Activated CD4-positive, alpha-beta T cell treated with anti-CD3 and anti-CD28 coated beads, Interleukin-2, amount 50 U/mL, for 16 hours (primary cell): ENCODE data around the gene MYL5.
"Not testable (repeated sequence)": the region's sequence is repeated elsewhere in the genome, so short reads cannot be mapped to it uniquely, and the experiment has no call there.

ENCODE experiments used
- DNase-seq: peaks from one replicate; pipeline ENCODE4 v3.0.0-alpha.2; 2020

Gene MYL5

DNA sequence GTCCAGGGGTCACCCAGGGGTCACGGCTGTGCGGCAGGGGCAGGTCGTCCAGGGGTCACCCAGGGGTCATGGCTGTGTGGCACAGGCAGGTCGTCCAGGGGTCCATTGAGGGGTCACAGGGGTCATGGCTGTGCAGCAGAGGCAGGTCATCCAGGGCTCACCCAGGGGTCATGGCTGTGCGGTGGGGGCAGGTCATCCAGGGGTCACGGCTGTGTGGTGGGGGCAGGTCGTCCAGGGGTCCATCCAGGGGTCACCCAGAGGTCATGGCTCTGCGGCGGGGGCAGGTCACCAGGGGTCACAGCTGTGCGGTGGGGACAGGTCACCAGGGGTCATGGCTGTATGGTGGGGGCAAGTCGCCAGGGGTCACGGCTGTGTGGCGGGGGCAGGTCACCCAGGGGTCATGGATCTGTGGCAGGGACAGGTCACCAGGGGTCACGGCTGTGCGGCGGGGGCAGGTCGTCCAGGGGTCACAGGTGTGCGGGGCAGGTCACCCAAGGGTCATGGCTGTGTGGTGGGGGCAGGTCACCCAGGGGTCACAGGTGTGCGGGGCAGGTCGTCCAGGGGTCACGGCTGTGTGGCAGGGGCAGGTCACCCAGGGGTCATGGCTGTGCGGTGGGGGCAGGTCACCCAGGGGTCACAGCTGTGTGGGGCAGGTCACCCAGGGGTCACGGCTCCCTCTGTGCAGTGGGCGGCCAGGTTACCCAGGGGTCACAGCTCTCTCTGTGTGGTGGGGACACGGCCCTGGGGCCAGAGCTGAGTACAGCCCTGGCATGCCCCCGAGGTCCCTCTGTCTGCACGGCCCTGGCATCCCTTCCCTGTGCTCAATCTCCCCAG lies 16.3 kb upstream of the MYL5 start:
- DNase-seq, result no peak

DNA sequence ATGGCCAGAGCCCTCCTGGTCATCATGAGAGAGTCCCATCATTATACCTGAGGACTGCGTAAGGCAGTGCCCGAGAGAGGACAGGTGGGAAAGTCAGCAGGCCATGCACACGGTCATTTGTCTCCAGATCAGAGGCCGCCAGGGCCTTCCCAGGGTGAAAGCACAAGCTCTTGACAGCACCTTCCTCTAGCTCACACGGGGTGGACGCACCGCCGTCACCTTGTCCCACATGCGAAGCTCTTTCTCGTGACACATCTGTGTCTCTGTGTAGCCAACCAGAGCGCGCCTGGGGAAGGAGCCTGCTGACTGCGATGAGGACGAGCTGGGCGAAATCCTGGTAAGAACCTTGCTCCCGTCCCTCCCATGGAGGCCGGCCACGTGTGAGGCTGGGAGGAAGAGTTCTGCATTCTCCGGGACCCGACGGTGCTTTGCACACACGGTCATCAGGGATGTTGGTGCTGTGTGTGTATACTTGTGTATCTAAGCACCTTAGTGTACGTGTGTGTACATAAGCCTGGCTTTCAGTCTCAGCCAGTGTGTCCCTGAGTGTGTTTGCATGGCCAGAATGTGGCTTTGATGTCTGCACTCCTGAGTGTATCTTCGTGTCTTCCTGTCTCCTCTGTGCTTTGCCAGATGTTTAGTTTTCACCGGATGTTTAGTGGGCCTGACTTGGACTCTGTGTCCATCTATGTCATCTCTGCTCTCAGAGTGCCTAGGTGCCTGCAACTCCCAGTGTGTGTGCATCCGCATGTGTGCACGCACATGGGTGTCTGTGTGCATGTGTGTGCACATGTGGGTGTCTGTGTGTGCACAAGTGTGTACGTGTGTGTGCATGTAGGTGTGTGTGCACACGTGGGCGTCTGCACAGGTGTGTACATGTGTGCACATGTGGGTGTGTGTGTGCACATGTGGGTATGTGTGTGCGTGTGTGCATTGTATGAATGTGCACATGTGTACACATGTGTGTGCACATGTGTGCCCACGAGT lies 15.4 kb upstream of the MYL5 start:
- no peak for DNase-seq

DNA sequence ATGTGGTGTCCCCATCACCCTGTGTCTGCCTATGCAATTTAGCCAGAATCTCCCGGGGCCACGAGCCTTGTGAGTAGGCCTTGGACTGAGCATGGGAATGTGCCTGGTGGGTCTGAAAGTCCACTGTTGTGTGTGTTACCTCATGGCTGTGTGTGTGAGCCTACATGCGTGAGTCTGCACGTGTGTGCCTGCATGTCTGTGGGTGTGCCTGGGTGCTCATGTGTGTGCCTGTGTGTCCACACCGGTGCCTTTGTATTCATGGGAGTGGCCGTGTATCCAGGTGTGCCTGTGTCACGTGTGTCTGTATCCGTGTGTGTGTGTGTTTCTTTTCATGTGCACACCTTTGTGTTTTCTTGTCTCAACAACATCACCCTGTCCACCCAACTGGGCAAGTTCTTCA lies 14.5 kb upstream of the MYL5 start:
- DNase-seq, result no peak

DNA sequence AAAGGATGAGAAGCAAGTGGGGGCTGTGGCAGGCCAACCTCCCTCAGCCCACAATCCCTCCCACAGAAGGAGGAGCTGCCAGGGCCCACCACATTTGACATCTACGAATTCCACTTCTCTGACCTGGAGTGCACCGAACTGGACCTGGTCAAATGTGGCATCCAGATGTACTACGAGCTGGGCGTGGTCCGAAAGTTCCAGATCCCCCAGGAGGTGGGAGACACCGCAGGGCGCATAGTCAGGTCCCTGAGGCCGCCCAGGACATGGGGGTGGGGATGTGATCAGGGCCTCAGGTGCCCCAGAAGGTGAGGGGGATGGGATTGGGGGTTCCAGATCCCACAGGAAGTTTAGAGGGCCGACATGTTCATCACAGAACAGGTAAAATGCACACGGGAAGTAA lies 13.9 kb upstream of the MYL5 start:
- no peak for DNase-seq

DNA sequence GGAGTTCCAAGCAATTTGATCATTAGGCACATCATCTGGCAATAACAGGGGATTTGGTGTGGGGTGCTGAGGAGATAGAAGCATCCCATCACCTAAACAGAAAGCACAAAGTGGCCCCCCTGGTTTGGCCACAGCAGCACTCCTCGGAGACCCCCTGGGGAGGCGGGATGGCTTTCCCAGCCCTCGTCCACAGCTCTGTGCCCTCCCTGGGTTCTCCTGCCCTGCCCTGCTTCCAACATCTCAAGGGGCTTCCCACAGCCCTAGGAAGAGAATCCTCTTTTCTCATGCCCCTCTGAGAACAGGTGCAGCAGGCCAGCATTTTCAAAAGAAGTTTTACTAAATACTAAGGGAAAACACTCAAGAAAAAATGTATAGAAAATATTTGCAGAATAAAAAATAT lies 13.1 kb upstream of the MYL5 start:
- no peak for DNase-seq

DNA sequence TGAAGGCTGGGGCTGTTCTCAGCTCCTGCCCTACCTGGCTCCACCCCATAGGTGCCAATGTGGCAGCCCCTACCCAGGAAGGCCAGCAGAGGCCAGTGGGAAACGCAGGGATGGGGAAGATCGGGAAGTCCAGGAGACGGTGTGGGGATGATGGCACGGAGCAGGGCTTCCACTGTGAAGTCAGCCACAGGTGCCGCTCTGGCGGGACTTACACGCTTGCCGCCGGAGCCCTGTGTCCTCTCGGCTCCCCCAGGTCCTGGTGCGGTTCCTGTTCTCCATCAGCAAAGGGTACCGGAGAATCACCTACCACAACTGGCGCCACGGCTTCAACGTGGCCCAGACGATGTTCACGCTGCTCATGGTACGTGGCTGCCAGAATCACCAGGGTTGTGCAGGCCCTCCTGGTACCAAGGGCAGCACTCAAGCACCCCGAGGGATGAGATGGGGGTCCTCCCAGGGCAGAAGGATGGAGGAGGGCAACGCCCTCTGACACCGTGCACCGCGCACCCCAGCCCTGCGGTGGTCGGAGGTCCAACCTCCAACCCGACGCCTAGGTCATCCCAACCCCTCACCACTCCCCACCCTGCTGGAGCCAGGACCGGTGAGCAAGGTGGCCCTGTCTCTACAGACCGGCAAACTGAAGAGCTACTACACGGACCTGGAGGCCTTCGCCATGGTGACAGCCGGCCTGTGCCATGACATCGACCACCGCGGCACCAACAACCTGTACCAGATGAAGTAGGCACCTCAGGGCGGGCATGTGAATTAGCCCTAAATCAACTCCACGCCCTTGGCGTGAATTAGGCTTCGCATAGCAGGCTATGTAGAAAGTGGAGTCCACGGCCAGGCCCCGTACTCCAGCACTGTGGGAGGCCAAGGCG lies 12.2 kb upstream of the MYL5 start:
- no peak for DNase-seq

DNA sequence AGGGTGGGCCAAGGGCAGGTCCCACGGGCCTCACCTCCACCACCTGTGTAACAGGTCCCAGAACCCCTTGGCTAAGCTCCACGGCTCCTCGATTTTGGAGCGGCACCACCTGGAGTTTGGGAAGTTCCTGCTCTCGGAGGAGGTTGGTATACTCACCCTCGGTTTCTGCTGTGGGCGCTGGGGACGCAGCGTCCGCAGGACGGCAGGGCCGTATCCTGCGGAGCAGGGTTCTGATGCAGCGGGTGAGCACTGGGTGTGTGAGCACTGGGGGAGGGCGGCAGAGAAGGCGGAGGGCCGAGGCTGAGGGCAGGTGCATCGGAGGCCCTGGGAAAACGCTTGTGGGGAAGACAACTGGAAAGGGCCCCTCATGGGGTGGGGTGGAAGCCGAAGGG lies 11.3 kb upstream of the MYL5 start:
- no peak for DNase-seq

DNA sequence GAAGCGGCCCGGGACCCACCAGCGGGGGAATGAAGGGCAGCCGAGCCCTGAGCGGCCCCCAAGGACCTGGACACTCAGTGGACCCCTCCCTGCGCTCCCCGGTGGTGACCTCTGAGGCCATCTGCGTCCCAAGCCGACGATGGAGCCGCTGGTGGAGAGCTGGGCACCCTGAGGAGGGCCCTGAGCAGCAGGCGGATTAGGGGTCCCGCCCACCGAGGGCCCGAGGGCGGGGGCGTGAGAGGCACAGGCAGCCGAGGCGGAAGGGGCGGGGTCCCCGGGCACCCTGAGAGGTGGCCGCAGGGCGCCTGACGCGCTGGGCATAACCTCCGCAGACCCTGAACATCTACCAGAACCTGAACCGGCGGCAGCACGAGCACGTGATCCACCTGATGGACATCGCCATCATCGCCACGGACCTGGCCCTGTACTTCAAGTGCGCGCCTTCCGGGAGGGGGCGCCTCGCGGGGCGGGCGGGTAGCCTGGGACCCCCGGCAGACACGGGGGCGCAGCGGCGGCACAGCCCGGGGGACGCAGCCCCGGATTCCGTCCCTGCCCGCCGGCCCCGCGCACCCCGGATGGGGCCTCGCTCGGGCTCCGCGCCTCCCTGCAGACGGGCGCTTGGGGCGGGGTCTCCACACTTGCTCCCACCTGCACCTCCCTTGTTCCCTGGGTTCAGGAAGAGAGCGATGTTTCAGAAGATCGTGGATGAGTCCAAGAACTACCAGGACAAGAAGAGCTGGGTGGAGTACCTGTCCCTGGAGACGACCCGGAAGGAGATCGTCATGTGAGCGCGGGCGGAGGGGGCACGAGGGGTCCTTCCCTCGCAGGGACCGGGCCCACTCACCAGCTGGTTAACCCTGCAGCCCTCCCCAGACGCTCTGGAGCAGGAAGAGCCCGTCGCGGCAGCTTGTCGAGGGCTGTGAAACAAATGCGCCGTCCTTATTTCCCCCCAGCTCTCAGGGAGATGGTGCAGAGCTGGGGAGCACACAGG lies 10.6 kb upstream of the MYL5 start:
- peak; percentile 70 for DNase-seq

DNA sequence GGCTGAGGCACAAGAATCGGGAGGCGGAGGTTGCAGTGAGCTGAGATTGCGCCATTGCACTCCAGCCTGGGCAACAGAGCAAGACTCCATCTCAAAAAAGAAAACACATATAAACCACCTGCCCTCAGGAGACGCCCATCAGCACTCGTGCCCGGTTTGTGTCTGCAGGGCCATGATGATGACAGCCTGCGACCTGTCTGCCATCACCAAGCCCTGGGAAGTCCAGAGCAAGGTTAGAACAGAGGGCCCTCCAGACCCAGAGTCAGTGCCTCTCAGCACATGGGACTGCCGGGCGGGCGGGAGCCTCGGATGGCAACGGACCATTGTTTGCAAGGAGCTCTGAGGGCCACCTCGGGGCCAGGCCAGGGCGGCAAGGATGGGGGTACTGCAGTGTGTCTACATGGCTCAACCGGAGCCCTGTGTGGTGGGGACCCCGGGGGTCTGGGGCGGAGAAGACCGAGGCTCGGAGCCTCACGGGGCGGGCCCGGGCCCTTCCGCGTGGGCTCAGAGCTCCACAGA lies 9.6 kb upstream of the MYL5 start:
- DNase-seq, result no peak

DNA sequence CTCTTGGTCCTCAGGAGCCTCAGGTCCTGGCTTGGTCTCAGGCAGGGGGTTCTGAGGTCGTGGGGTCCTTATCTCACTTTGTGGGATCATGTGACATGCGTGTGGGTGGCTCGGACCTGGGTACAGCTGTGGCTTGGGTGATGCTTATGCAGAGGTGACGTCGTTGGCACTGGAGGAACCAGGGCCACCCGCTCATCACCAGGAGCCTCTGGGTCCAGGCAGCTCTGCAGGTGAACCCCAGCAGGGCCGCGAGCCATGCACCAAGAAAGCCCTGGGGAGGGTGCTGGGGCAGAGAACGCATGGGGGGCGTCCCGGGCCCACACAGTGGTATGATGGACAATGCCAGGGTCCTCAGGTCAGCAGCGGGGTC lies 9.0 kb upstream of the MYL5 start:
- no peak for DNase-seq

DNA sequence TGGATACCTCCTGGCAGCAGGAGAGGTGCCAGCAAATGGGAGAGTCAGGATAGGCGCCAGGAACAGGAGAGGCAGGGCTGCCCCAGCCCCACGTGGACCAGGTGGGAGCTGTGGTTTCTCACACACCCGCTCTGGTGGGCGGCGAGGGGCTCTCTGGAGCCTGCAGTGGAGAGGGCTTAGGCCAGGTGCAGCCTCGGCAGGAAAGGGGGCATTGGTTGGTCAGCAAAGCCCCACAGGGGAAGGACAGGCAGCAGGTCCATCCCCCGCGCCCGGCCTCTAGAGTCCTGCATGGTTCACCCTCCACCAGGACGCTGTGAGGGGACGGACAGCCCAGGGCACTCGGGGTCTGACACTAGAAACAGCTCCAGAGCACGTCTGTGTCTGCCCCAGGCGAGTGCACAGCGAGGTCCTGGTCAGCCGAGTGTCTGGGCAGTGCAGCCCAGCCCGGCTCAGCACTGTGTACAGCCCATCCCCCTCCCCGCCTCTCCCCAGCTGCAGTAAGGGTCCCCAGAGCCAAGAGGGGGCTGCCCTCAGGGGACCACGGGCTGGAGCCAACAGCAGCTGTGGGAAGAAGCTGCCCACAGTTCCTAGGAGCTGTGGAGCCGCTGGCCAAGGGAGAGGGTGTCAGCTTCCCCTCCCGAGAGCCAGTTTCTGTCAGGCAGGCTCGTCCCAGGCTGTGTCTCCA lies 8.4 kb upstream of the MYL5 start:
- no peak for DNase-seq

DNA sequence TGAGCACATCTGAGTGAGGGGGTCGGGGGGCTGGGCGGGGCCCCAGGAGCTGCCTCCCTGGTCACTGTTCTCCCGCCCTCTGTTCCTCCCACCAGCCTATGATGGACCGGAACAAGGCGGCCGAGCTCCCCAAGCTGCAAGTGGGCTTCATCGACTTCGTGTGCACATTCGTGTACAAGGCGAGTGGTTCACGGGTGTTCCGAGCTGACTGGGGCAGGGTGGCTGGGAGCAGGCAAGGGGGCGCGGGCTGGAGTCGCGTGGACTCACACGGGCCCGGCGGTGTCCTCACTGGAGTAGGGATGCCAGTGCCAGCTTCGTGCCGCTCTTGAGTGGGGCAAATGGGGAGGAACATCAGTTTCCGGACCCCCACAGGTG lies 7.9 kb upstream of the MYL5 start:
- no peak for DNase-seq

DNA sequence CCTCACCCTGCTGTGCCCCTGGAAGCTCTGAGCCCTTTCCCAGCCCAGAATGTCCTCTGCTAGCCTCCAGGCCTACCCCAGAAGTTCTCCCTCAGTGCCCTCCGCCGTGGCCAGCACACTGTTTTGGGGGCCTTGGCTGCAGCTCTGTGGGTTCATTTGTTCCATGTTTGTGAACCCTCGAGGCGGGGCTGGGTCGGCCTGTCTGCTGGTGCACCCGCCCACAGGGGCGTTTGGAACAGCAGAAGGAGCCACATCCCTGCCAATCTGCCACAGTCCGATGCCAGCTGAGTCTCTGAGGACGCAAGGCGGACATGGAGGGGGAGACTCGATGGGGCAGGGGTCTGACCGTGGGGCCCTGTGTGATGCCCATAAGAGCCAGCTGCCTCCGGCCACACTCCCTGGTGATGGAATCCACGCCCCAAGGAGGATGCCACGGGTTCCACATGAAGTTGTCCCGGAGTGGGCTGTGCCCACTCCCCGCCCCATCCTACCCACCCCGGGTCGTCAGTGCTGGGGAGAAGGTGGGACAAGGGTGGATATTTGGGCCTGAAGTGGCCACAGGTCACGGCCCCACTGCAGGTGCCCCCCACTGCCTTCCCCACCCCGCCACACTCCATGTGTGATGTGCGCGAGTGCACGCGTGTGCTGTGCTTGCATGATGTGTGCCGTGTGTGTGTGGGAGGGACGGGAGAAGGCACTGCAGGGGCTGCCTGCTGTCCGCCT lies 7.4 kb upstream of the MYL5 start:
- DNase-seq, result no peak

DNA sequence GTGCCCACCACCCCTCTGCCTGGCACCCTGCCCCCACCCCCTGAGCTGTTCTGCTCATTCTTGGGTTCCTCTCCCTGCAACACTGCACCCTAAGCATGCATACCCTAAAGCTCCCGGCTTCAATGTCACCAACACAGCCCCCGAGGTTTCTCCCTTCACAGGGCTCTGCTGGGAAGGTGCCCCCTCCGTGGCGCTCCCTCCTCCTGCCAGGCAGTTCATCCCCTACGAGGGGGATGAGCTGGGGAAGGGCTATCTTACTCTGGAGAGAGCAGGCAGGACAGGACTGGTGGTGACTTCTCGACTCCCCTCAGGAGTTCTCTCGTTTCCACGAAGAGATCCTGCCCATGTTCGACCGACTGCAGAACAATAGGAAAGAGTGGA lies 6.8 kb upstream of the MYL5 start:
- no peak for DNase-seq

DNA sequence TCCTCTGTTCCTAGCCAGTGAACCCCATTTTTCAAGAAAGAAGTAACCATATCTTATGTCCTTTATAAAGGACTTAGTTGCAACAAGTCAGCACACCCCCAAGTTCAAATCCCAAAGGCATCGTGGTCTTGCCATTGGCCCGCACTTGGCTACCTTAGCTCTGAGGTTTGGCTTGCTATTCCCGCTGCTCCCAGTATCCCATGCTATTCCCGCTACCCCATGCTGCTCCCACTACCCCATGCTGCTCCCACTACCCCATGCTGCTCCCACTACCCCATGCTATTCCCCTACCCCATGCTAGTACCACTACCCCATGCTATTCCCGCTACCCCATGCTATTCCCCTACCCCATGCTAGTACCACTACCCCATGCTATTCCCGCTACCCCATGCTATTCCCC lies 6.1 kb upstream of the MYL5 start:
- not testable (repeated sequence) for DNase-seq

DNA sequence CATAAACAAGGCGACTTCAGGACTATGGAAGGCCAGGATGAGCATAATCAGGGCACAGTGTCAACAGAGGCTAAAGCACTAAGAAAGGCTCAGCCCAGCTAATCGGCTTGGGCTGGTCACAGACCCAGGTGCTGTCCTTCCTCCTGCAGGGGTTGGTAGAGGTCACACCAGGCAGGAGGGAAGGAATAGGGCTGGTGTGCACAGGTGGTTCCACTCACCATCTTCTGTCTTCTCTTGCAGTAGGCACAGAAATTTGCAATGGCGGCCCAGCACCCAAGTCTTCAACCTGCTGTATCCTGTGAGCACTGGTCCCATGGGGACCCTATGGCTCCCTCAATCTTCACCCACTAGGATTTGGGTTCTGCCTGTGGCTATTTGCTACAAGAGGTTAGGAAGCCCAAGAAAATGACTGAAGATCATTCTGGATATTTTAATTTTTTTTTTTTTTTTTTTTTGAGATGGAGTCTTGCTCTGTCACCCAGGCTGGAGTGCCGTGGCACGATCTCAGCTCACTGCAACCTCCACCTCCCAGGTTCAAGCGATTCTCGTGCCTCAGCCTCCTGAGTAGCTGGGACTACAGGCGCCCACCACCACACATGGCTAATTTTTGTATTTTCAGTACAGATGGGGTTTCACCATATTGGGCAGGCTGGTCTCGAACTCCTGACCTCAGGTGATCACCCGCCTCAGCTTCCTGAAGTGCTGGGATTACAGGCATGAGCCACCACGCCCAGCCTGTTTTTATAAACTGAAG lies 4.4 kb upstream of the MYL5 start:
- DNase-seq, result not testable (repeated sequence)

DNA sequence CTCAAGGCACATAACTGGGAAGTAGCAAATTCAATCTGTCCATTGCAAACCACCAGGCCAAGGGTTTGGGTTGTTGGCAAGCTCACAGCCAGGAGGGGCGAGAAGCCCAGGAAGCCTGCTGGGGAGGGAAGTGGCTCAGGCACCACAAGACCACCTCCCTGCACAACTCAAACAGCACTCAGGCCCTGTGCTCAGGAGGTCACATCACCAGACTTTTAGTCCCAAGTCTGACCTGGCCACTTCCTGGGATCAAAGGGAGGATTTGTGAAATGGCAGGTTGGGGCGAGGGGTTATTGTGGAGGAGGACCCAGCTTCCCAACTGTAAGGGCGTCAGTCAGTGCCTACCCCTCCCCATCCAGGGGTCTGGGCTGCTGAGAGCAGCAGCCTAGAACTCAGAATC lies 2.6 kb upstream of the MYL5 start:
- DNase-seq, result no peak

DNA sequence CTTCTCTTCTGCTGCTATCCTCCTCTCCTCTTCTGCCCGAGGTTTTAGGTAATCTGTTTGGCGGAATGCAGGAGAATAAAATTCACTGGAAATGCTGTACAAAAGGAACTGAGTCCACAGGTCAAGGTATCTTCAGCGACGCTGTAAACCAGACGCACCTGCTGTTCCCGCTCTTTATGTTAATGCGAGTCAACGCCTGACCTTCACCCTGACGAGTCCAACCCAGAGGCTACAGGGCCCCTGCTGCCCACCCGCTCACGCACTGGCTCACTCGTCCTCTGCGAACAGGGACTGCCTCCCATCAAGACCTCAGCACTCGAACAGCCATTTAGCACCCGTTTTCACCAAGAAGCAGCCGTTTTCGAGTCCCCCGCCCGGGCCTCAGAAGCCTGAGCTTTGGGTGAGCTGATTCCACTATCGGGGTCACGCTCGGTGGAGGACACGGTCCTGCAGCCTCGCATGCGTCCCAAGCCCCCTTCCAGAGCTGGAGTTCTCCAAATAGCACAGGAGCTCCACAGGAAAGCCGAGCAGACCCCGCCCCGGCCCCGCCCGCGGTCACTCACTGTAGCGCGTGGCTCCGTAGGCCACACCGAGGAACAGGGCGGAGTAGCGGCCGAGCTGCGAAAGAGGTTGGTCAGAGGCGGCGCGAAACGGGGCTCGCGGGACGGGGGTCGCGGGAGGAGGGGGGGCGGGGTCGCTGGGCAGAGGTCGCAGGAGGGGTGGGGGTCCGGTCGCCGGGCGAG lies 822 bp upstream of the MYL5 start:
- DNase-seq, result no peak
